Aorta (tissue), 5 donors: ENCODE measurements around the gene PLA2G3. TPM values are rescaled to one million over a fixed set of nuclear protein-coding genes. Genes with fewer than 3 reads are reported as not detected.

Experiments
- ATAC-seq: fragments of 200-7000 bp; cut with Tn5 transposase; one replicate; pipeline ENCODE4 v1.9.1; 2022; ENCODE audit warnings: moderate library complexity; ENCODE audit not compliant: low FRiP score
- DNase-seq, 2 donors: peaks; one replicate each; pipeline ENCODE4 v3.0.0-alpha.2; 2020
- H3K27ac ChIP-seq, 2 donors: one replicate each; pipeline ENCODE4 v1.5.1; 2013; ENCODE audit warnings: low read length in 2 of 2, mild to moderate bottlenecking in 2 of 2, moderate library complexity in 2 of 2, control low read depth in 1 of 2, inconsistent platforms in 1 of 2, low read depth in 1 of 2
- H3K27me3 ChIP-seq, 2 donors: one replicate each; pipeline ENCODE4 v1.6.1; 2013; ENCODE audit warnings: control low read depth in 1 of 2, low read length in 1 of 2, mild to moderate bottlenecking in 1 of 2, moderate library complexity in 1 of 2; ENCODE audit not compliant: insufficient read depth in 2 of 2, control insufficient read depth in 1 of 2
- H3K36me3 ChIP-seq, 2 donors: one replicate each; pipeline ENCODE4 v1.6.1; 2013; ENCODE audit warnings: control low read depth in 1 of 2, low read length in 1 of 2, mild to moderate bottlenecking in 1 of 2; ENCODE audit not compliant: insufficient read depth in 2 of 2, control insufficient read depth in 1 of 2
- H3K4me1 ChIP-seq, 2 donors: one replicate each; pipeline ENCODE4 v1.6.1; 2013; ENCODE audit warnings: low read length in 2 of 2, control low read depth in 1 of 2, mild to moderate bottlenecking in 1 of 2, moderate library complexity in 1 of 2; ENCODE audit not compliant: insufficient read depth in 2 of 2, control insufficient read depth in 1 of 2
- H3K4me3 ChIP-seq, 2 donors: one replicate each; pipeline ENCODE4 v1.5.1; 2013; ENCODE audit warnings: low read length in 2 of 2, control low read depth in 1 of 2, mild to moderate bottlenecking in 1 of 2
- H3K9me3 ChIP-seq: one replicate; pipeline ENCODE4 v1.6.1; 2013; ENCODE audit warnings: mild to moderate bottlenecking, low read length; ENCODE audit not compliant: control insufficient read depth
- WGBS, 2 donors: extraction: QIAGEN DNeasy Blood & Tissue Kit; methylation state at CpG; one replicate each; pipeline ENCODE4 v1.1.7; 2013; 5-methylcytosine and 5-hydroxymethylcytosine counted together
- intact Hi-C, 2 donors: fragments of 100-400 bp; cut with DNase I; formaldehyde crosslinking; loops; one replicate each; pipeline versions ENCODE4 v1.14.2 to v1.15.0; 2022
- polyA plus RNA-seq, 2 donors: library from polyadenylated mRNA; stranded (reverse); fragments of 200-250 nt; gene quantifications; one replicate each; pipeline ENCODE4 v1.2.3, GENCODE V29; 2013
- total RNA-seq, 2 donors: library from RNA; stranded (reverse); fragmentation: NEBNext Ultra II Directional; extraction: Animal tissue kit (Norgen Biotek cat#: 25700); gene quantifications; one replicate each; pipeline ENCODE4 v1.2.1, GENCODE V29; 2021
- donor health status: healthy with polysubstance abuse.
- donor health status: Bipolar disorder and iron deficiency.
- donor health status: DM: no; HTN: no; CAD: no.
- donor health status: DM: no; HTN: no; CAD: no.
- donor health status: DM: yes; HTN: yes; CAD: no.

PLA2G3 gene
- total and polyA plus RNA-seq, 4 donors: 0.33 TPM; not detected in 3

DNA sequence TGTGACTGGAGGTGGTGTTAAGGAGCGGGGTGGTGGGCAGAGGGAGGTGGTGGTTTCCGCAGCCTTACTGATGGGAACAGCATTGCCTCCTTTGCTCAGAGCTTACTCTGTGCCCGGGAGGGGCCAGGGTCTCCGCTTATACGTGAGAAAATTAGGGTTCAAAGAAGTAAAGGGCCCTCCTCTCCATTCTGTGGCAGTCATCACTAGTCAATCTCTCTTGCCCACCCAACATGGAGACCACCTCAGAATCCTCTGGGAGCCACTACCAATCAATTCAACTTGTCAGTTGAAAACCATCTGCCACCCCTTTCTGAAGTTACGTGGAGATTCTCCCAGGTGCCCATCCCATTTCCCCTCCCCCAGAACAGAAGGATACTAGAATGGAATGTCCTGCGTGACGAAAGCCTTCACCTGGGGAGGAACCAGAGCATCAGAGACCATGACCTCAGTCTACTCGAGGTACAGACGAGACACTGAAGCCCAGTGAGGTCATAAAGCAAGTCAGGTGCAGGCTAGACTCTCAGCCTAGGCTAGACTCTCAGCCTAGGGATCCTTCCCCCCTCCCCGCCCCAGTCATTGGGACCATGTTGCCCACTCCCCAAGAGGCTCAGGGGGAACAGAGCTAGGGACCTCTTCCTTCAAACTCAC is 34.9 kb downstream of the PLA2G3 start:
- H3K36me3 ChIP-seq: no peaks in the 10 kb centered on the region
- 41% methylated on average over 11 of the region's 11 CpGs for WGBS, 2 donors
- DNase-seq (peak in 1 of 2 donors; percentile 49), ATAC-seq (no peak)
- intact Hi-C loops: loop anchor here (5.0 kb wide), 3 partner anchors 42 to 127 kb away; no protein-coding TSS in a partner anchor
- peak overlapping the region in 1 of 2 donors; percentile 46 for H3K27ac ChIP-seq
- H3K27me3 ChIP-seq: no peaks in the 10 kb centered on the region
- H3K4me1 ChIP-seq: no peaks in the 10 kb centered on the region
- no peaks in the 10 kb centered on the region for H3K9me3 ChIP-seq
- H3K4me3 ChIP-seq: peak overlapping the region; percentile 53 to 90

GRCh38 chr22:31104869-31105268 is 35.4 kb downstream of the PLA2G3 start:
- WGBS, 2 donors: 31 to 41% methylated on average over 33 to 35 of the region's 35 CpGs
- intact Hi-C loops: loop anchor here (5.0 kb wide), 3 partner anchors 42 to 127 kb away; no protein-coding TSS in a partner anchor
- Histone ChIP-seq H3K27ac (peak overlapping the region in 1 of 2 donors; percentile 3), H3K4me1 (no peaks in the 10 kb centered on the region), H3K4me3 (no peak overlapping the region), H3K36me3 (peaks cover 0 to 2% of the 10 kb centered on the region in 2 donors), H3K27me3 (no peaks in the 10 kb centered on the region), H3K9me3 (no peaks in the 10 kb centered on the region)
- ATAC-seq (no peak), DNase-seq (peak; percentile 55 to 81)

DNA sequence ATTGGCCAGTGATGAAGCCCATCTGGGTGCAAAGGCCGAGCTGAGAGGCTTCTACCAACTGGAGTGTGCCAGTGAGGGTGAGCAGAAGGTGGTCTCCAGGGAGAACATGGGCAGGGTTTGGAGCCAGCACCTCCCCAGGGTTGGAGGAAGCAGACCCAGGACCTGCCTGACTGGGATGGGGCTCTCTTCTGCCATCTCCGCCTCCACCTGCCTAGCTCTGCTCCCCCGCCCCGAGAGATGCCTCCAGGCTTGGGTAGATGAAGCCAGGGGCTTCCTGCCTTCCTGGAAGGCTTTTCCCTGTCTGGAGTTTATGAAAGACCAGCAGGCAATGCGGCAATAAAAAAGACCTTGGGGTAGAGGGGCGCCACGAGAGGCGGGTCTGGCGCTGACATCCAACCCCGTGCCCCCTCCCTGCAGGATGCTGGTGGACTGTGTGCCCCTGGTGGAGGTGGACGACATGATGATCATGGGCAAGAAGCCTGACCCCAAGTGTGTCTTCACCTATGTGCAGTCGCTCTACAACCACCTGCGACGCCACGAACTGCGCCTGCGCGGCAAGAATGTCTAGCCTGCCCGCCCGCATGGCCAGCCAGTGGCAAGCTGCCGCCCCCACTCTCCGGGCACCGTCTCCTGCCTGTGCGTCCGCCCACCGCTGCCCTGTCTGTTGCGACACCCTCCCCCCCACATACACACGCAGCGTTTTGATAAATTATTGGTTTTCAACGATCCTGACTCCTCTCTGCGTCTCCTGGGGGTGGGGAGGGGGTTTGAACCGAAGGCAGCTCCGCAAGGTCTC is 36.2 kb downstream of the PLA2G3 start:
- Histone ChIP-seq H3K36me3 (peaks cover 6 to 8% of the 10 kb centered on the region in 2 donors), H3K27me3 (no peaks in the 10 kb centered on the region), H3K4me3 (no peak overlapping the region), H3K4me1 (no peaks in the 10 kb centered on the region), H3K9me3 (no peaks in the 10 kb centered on the region), H3K27ac (peak overlapping the region in 1 of 2 donors; percentile 4)
- intact Hi-C loops: no loop called here
- WGBS, 2 donors: 37 to 46% methylated on average over 33 of the region's 33 CpGs
- ATAC-seq: no peak
- DNase-seq: peak; percentile 78 to 88

DNA sequence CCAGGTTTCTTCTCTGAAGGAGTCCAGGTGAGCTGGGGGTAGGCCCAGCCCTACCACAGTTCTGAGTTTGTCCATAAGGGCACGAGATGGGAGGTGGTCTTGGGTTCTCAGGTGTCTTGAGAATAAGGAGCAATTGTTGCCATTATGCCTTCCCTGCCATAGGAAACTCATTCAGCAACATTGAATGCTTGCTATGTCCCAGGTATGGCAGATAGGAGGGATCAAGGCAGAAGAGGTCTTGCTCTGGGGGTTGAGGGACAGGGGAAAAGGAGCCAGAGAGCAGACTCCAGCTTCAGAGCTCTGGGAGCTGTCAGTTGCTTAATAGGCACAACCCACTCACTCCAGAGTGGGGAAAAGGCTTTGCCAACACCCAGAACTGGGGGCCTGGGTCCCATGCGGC is 37.2 kb downstream of the PLA2G3 start:
- H3K4me3 ChIP-seq: no peak overlapping the region
- DNase-seq: no peak
- no peaks in the 10 kb centered on the region for H3K4me1 ChIP-seq
- 56 to 65% methylated on average over 2 of the region's 2 CpGs for WGBS, 2 donors
- no peak for ATAC-seq
- peak overlapping the region; percentile 63 to 81 for H3K27ac ChIP-seq
- intact Hi-C loops: no loop called here
- H3K36me3 ChIP-seq: peaks cover 8% of the 10 kb centered on the region in 2 donors
- no peaks in the 10 kb centered on the region for H3K9me3 ChIP-seq
- H3K27me3 ChIP-seq: no peaks in the 10 kb centered on the region

- Histone ChIP-seq H3K36me3 (peaks cover 8 to 11% of the 10 kb centered on the region in 2 donors), H3K27ac (peak overlapping the region; percentile 63 to 81), H3K4me3 (no peak overlapping the region), H3K27me3 (no peaks in the 10 kb centered on the region), H3K9me3 (no peaks in the 10 kb centered on the region), H3K4me1 (no peaks in the 10 kb centered on the region)
- DNase-seq (peak; percentile 92 to 94), ATAC-seq (peak; percentile 74)
- 6 to 16% methylated on average over 8 of the region's 8 CpGs for WGBS, 2 donors
- intact Hi-C loops: no loop called here
Observed at GRCh38 chr22:31102441-31103081, 37.7 kb downstream of the PLA2G3 start.

- no peaks in the 10 kb centered on the region for H3K9me3 ChIP-seq
- peak overlapping the region in 1 of 2 donors; percentile 13 for H3K27ac ChIP-seq
- no peaks in the 10 kb centered on the region for H3K27me3 ChIP-seq
- no peak for ATAC-seq
- DNase-seq: no peak
- H3K4me1 ChIP-seq: no peaks in the 10 kb centered on the region
- no peak overlapping the region for H3K4me3 ChIP-seq
- H3K36me3 ChIP-seq: peaks cover 8 to 16% of the 10 kb centered on the region in 2 donors
- 92 to 93% methylated on average over 15 to 18 of the region's 18 CpGs for WGBS, 2 donors
- intact Hi-C loops: no loop called here
Observed at GRCh38 chr22:31100762-31101525, 39.4 kb downstream of the PLA2G3 start.

DNA sequence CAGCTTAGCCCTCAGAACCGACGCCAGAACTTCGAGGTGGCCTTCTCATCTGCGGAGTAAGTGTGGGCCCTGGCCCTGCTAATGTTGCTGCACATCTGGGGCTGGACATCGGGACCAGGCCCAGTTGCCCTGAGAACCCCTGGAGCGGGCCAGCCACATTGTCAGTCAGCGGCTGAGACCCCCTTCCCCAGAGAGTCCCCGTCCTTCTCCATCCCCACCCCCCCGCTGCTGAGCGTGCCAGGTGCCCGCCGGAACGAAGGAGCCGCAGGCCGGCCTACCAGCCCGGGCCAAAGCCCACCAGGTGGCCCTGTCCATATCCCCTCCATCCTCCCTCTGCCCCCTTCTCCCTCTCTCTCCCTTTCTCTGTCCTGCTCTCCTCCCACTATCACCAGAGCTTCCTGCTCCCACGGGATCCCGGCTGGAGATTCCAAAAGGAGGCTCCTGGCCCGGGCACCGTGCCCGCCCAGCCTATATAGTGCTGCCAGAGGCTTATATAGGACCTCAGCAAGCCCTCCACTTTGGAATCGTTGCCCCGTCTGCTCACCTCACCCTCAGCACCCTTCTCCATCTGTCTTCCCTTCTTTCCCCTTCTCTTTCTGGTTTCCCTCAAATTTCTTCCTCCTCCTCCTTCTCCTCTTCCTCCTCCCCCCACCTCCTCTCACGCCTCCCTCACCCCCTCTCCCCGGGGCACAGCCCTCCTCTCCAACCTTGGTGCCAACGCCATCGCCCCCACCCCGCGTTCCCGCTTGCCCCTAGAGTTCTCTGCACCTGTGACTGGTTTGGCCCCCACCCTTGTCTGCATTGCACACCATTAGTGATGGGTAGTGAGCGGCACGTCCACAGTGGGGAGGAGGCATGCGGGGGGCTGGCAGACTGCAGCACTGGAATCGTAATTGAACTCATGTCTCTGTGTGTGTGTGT is 40.2 kb downstream of the PLA2G3 start:
- intact Hi-C loops: no loop called here
- no peaks in the 10 kb centered on the region for H3K27me3 ChIP-seq
- DNase-seq (no peak), ATAC-seq (no peak)
- H3K4me3 ChIP-seq: no peak overlapping the region
- WGBS, 2 donors: 82 to 88% methylated on average over 34 of the region's 34 CpGs
- peaks cover 8 to 23% of the 10 kb centered on the region in 2 donors for H3K36me3 ChIP-seq
- peak overlapping the region in 1 of 2 donors; percentile 43 for H3K27ac ChIP-seq
- no peaks in the 10 kb centered on the region for H3K9me3 ChIP-seq
- H3K4me1 ChIP-seq: no peaks in the 10 kb centered on the region
